Natural killer cell (primary cell): ENCODE measurements around the gene BRD2. TPM values are rescaled to one million over a fixed set of nuclear protein-coding genes. Genes with fewer than 3 reads are reported as not detected.

Experiments used
- ATAC-seq, 3 donors: fragments of 150-1000 bp in 2 of 3; fragments of 200-7000 bp in 1 of 3; cut with Tn5 transposase; 1 replicate in 1 of 3; 2 replicates in 2 of 3; pipeline ENCODE4 v1.10.0; 2021; ENCODE audit warnings: mild to moderate bottlenecking in 2 of 3, moderate library complexity in 2 of 3
- DNase-seq, 2 donors: peaks; one replicate each; pipeline versions ENCODE4 v3.0.0 to v3.0.0-alpha.2; 2013 to 2021; ENCODE audit warnings: mixed read lengths in 1 of 2
- H3K27ac ChIP-seq: one replicate; pipeline ENCODE4 v1.5.1; 2013; ENCODE audit warnings: mild to moderate bottlenecking, low read length
- H3K27me3 ChIP-seq: one replicate; pipeline ENCODE4 v1.6.1; 2013; ENCODE audit warnings: low read length; ENCODE audit not compliant: control insufficient read depth, insufficient read depth
- H3K36me3 ChIP-seq: one replicate; pipeline ENCODE4 v1.6.1; 2013; ENCODE audit warnings: low read length; ENCODE audit not compliant: control insufficient read depth, insufficient read depth
- H3K4me1 ChIP-seq: one replicate; pipeline ENCODE4 v1.6.1; 2013; ENCODE audit warnings: low read length; ENCODE audit not compliant: control insufficient read depth, insufficient read depth
- H3K4me3 ChIP-seq: one replicate; pipeline ENCODE4 v1.5.1; 2013; ENCODE audit warnings: low read length
- H3K9me3 ChIP-seq: one replicate; pipeline ENCODE4 v1.6.1; 2013; ENCODE audit warnings: low read length; ENCODE audit not compliant: control insufficient read depth, insufficient read depth
- H3K27ac Mint-ChIP-seq, 2 donors: one replicate each; pipeline ENCODE4 v1.8.0; 2022; ENCODE audit warnings: mild to moderate bottlenecking in 2 of 2, mixed read lengths in 2 of 2, moderate library complexity in 1 of 2
- H3K27me3 Mint-ChIP-seq, 2 donors: one replicate each; pipeline ENCODE4 v1.8.0; 2022; ENCODE audit warnings: low read depth in 2 of 2, mixed read lengths in 2 of 2
- H3K36me3 Mint-ChIP-seq: one replicate; pipeline ENCODE4 v1.8.0; 2022; ENCODE audit warnings: mixed read lengths
- H3K4me1 Mint-ChIP-seq, 2 donors: one replicate each; pipeline ENCODE4 v1.8.0; 2022; ENCODE audit warnings: mixed read lengths in 2 of 2
- H3K4me3 Mint-ChIP-seq: one replicate; pipeline ENCODE4 v1.8.0; 2022; ENCODE audit warnings: mild to moderate bottlenecking, moderate library complexity, mixed read lengths
- H3K9me3 Mint-ChIP-seq, 2 donors: one replicate each; pipeline ENCODE4 v1.8.0; 2022; ENCODE audit warnings: mixed read lengths in 2 of 2
- CTCF ChIP-seq: fragments of 200-600 bp; IDR thresholded peaks from one replicate; pipeline ENCODE4 v1.8.0; 2022; ENCODE audit warnings: antibody characterized with exemption
- WGBS: methylation state at CpG from one replicate; pipeline ENCODE4 v1.1.7; 2013; ENCODE audit warnings: missing lambda C conversion rate; ENCODE audit not compliant: insufficient coverage; 5-methylcytosine and 5-hydroxymethylcytosine counted together
- intact Hi-C: fragments of 100-400 bp; cut with micrococcal nuclease; formaldehyde crosslinking; loops from one replicate; pipeline ENCODE4 v1.14.2; 2022
- total RNA-seq, 4 donors: library from RNA; stranded (reverse); fragments of 120-200 nt in 1 of 4; gene quantifications; one replicate each; pipeline versions ENCODE4 v1.2.3 to v1.2.4, GENCODE V29; 2013 to 2022

BRD2 gene
- total RNA-seq, 3 donors from 2014 or later (not counting 1 experiment from before 2014, with no cell fraction given): 653 to 886 (median 714) TPM

GRCh38 chr6:33028220-33028849 lies 59.9 kb downstream of the BRD2 start:
- intact Hi-C loops: no loop called here
- H3K27ac ChIP-seq: peak overlapping the region; percentile 99
- WGBS: 21% methylated on average over 1 of the region's 1 CpG
- H3K9me3 Mint-ChIP-seq: no peaks in the 10 kb centered on the region
- ATAC-seq (no peak), DNase-seq (no peak)
- no peak overlapping the region for H3K4me3 ChIP-seq
- no peak for TF ChIP-seq CTCF
- peaks cover 11 to 16% of the 10 kb centered on the region in 2 donors for H3K27me3 Mint-ChIP-seq
- no peak overlapping the region for H3K4me3 Mint-ChIP-seq
- H3K27ac Mint-ChIP-seq: no peak overlapping the region
- H3K4me1 Mint-ChIP-seq: no peaks in the 10 kb centered on the region
- peaks cover 14% of the 10 kb centered on the region for H3K4me1 ChIP-seq
- H3K9me3 ChIP-seq: no peaks in the 10 kb centered on the region
- no peaks in the 10 kb centered on the region for H3K36me3 Mint-ChIP-seq
- no peaks in the 10 kb centered on the region for H3K36me3 ChIP-seq
- H3K27me3 ChIP-seq: no peaks in the 10 kb centered on the region

- ATAC-seq (peak; percentile 65 to 80 (median 69)), DNase-seq (peak in 1 of 2 donors; percentile 63)
- Histone ChIP-seq H3K4me1 (peaks cover 14% of the 10 kb centered on the region), H3K27ac (peak overlapping the region; percentile 99), H3K36me3 (no peaks in the 10 kb centered on the region), H3K9me3 (peaks cover 2% of the 10 kb centered on the region), H3K4me3 (no peak overlapping the region), H3K27me3 (no peaks in the 10 kb centered on the region)
- Mint-ChIP-seq H3K27me3 (peaks cover 16 to 28% of the 10 kb centered on the region in 2 donors), H3K4me3 (no peak overlapping the region), H3K36me3 (peaks cover 2% of the 10 kb centered on the region), H3K9me3 (peaks cover 0 to 2% of the 10 kb centered on the region in 2 donors), H3K4me1 (no peaks in the 10 kb centered on the region), H3K27ac (peak overlapping the region in 1 of 2 donors; percentile 56)
- TF ChIP-seq CTCF: no peak
- 47% methylated on average over 6 of the region's 6 CpGs for WGBS
- intact Hi-C loops: no loop called here
Observed at GRCh38 chr6:33029328-33030184, 61.2 kb downstream of the BRD2 start.

GRCh38 chr6:33030245-33030644 lies 61.9 kb downstream of the BRD2 start:
- Histone ChIP-seq H3K4me3 (no peak overlapping the region), H3K27ac (peak overlapping the region; percentile 99), H3K9me3 (peaks cover 2% of the 10 kb centered on the region), H3K27me3 (no peaks in the 10 kb centered on the region), H3K4me1 (peaks cover 14% of the 10 kb centered on the region), H3K36me3 (no peaks in the 10 kb centered on the region)
- Mint-ChIP-seq H3K36me3 (peaks cover 9% of the 10 kb centered on the region), H3K4me1 (no peaks in the 10 kb centered on the region), H3K27me3 (peaks cover 21 to 35% of the 10 kb centered on the region in 2 donors), H3K9me3 (peaks cover 0 to 6% of the 10 kb centered on the region in 2 donors), H3K27ac (peak overlapping the region in 1 of 2 donors; percentile 56), H3K4me3 (no peak overlapping the region)
- intact Hi-C loops: no loop called here
- ATAC-seq: no peak
- DNase-seq: no peak
- WGBS: 63% methylated on average over 3 of the region's 3 CpGs
- TF ChIP-seq CTCF: no peak

Other genes starting within 250 kb of the BRD2 start
- 10 to 100 TPM in 1 of 3 donors, 1 to 10 TPM in 1, not detected in 1; 1.4 to 15.2 TPM for gene HLA-DQA2, start 227.2 kb upstream of the BRD2 start, total RNA-seq
- 1 to 10 TPM in 1 of 3 donors, not detected in 2; 8.2 TPM for gene HLA-DQB2, start 205.1 kb upstream of the BRD2 start, total RNA-seq
- gene HLA-DOB, start 151.6 kb upstream of the BRD2 start, total RNA-seq: 10 to 100 TPM in 2 of 3 donors, 1 to 10 TPM in 1; 4.2 to 13.7 (median 10.4) TPM
- gene TAP2, start 129.9 kb upstream of the BRD2 start, total RNA-seq: 100 to 1,000 TPM; 162 to 221 (median 209) TPM
- 100 to 1,000 TPM; 160 to 170 (median 161) TPM for gene PSMB8, start 124.5 kb upstream of the BRD2 start, total RNA-seq
- gene TAP1, start 114.9 kb upstream of the BRD2 start, total RNA-seq: 100 to 1,000 TPM; 134 to 193 (median 179) TPM
- 100 to 1,000 TPM; 112 to 190 (median 182) TPM for gene PSMB9, start 114.4 kb upstream of the BRD2 start, total RNA-seq
- 10 to 100 TPM; 19.5 to 28.1 (median 23.0) TPM for gene HLA-DMB, start 27.6 kb upstream of the BRD2 start, total RNA-seq
- gene HLA-DMA, start 15.5 kb upstream of the BRD2 start, total RNA-seq: 10 to 100 TPM; 39.2 to 57.5 (median 48.1) TPM
- 1 to 10 TPM; 1.2 to 4.3 (median 3.6) TPM for gene HLA-DOA, start 41.0 kb downstream of the BRD2 start, total RNA-seq
- 100 to 1,000 TPM in 1 of 3 donors, 10 to 100 TPM in 2; 43.1 to 135 (median 73.5) TPM for gene HLA-DPA1, start 105.1 kb downstream of the BRD2 start, total RNA-seq
- gene HLA-DPB1, start 107.4 kb downstream of the BRD2 start, total RNA-seq: 100 to 1,000 TPM in 1 of 3 donors, 10 to 100 TPM in 2; 55.2 to 131 (median 77.1) TPM
- gene COL11A2, start 223.9 kb downstream of the BRD2 start, total RNA-seq: 1 to 10 TPM in 1 of 3 donors, under 1 TPM in 2; 0.93 to 2.0 (median 0.94) TPM
- gene RXRB, start 232.1 kb downstream of the BRD2 start, total RNA-seq: 10 to 100 TPM; 72.3 to 96.4 (median 73.9) TPM
- gene SLC39A7, start 232.3 kb downstream of the BRD2 start, total RNA-seq: 10 to 100 TPM; 38.9 to 45.7 (median 45.6) TPM
- 1 to 10 TPM; 5.4 to 7.7 (median 6.8) TPM for gene HSD17B8, start 236.1 kb downstream of the BRD2 start, total RNA-seq
- gene RING1, start 239.9 kb downstream of the BRD2 start, total RNA-seq: 10 to 100 TPM; 34.5 to 40.3 (median 36.5) TPM